GM10248 (cell line): ENCODE results near the gene EGFL6.
"Not testable (repeated sequence)": the region's sequence is repeated elsewhere in the genome, so short reads cannot be mapped to it uniquely, and the experiment has no call there.

Experiments used
- CTCF ChIA-PET: fragments of 300-600 bp; sonication (Branson Sonifier 250); formaldehyde crosslinking; extraction: SDS; loops from one replicate; lab custom pipeline; 2021; ENCODE audit warnings: antibody characterized with exemption; lab: Yijun Ruan, JAX
- POLR2A ChIA-PET: fragments of 350-650 bp; sonication (Branson Sonifier 250); formaldehyde crosslinking; extraction: SDS; loops from one replicate; lab custom pipeline; 2020; ENCODE audit warnings: antibody characterized with exemption; lab: Yijun Ruan, JAX
- DNase-seq: peaks from one replicate; pipeline ENCODE4 v3.0.0; 2012; ENCODE audit errors: extremely low spot score
- TF ChIP-seq, protein P1 (sequence below): IDR thresholded peaks from 2 replicates; pipeline ENCODE4 v1.5.1; 2012; ENCODE audit warnings: mild to moderate bottlenecking, low read depth; ENCODE audit errors: extremely low read depth, missing control alignments, control extremely low read depth

EGFL6 gene

DNA sequence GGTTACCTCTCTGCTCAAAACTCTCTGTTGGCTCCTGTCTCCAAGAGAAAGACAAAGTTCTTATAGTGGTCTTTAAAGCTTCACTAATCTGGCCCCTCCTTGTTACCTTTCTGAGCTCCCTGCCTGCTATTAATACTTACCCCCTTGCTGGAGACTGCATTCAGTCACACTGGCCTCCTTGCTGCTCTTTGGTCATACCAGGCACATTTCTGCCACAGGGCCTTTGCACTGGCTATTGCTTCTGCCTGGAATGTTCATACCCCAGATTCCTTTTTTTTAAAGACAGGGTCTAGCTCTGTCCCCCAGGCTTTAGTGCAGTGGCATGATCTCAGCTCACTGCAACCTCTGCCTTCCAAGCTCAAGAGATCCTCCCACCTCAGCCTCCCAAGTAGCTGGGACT, 103.6 kb downstream of the EGFL6 start:
- no peak for DNase-seq
- ChIA-PET POLR2A (no interaction called here), CTCF (interaction anchor here (1.3 kb wide), 1 partner anchor 26 kb away, joined by 3 read pairs; no protein-coding TSS in a partner anchor)
- TF ChIP-seq, protein P1, sequence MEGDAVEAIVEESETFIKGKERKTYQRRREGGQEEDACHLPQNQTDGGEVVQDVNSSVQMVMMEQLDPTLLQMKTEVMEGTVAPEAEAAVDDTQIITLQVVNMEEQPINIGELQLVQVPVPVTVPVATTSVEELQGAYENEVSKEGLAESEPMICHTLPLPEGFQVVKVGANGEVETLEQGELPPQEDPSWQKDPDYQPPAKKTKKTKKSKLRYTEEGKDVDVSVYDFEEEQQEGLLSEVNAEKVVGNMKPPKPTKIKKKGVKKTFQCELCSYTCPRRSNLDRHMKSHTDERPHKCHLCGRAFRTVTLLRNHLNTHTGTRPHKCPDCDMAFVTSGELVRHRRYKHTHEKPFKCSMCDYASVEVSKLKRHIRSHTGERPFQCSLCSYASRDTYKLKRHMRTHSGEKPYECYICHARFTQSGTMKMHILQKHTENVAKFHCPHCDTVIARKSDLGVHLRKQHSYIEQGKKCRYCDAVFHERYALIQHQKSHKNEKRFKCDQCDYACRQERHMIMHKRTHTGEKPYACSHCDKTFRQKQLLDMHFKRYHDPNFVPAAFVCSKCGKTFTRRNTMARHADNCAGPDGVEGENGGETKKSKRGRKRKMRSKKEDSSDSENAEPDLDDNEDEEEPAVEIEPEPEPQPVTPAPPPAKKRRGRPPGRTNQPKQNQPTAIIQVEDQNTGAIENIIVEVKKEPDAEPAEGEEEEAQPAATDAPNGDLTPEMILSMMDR, result no peak

- CTCF ChIA-PET, result no interaction called here
- POLR2A ChIA-PET, result no interaction called here
- TF ChIP-seq, protein P1, result no peak
- DNase-seq, result no peak
Observed at GRCh38 chrX:13676885-13677284, 107.5 kb downstream of the EGFL6 start.

- POLR2A ChIA-PET, DNase-seq: not testable (repeated sequence)
- CTCF ChIA-PET, result interaction anchor here (1.2 kb wide), 1 partner anchor 17 kb away, joined by 3 read pairs; no protein-coding TSS in a partner anchor
Observed at GRCh38 chrX:13679700-13680099, 110.3 kb downstream of the EGFL6 start.

- DNase-seq, result no peak
- POLR2A ChIA-PET, result no interaction called here
- TF ChIP-seq, protein P1, result no peak
- CTCF ChIA-PET, result interaction anchor here (1.4 kb wide), 1 partner anchor 12 kb away, joined by 5 read pairs; no protein-coding TSS in a partner anchor
Observed at GRCh38 chrX:13681595-13681994, 112.2 kb downstream of the EGFL6 start.
